Smooth muscle cell (in vitro differentiated cells): Measurements from ENCODE around the gene TOP2B. TPM values are rescaled to one million over a fixed set of nuclear protein-coding genes. Genes with fewer than 3 reads are reported as not detected.

Experiments
- DNase-seq: peaks from one replicate; lab custom pipeline; 2025; ENCODE audit not compliant: unreplicated experiment; lab: John Stamatoyannopoulos, UW
- H2AFZ ChIP-seq: fragments of 200-600 bp; sonication (generic); 2 replicates; pipeline ENCODE4 v1.6.0; 2016; ENCODE audit warnings: antibody characterized with exemption, low read depth, mild to moderate bottlenecking
- H3F3A ChIP-seq: fragments of 200-600 bp; sonication (generic); 2 replicates; pipeline ENCODE4 v1.6.0; 2017; ENCODE audit warnings: antibody characterized with exemption, low read depth
- H3K27ac ChIP-seq: fragments of 200-600 bp; sonication (generic); 2 replicates; pipeline ENCODE4 v1.5.1; 2016; ENCODE audit warnings: low read depth, mild to moderate bottlenecking
- H3K27me3 ChIP-seq: fragments of 200-600 bp; sonication (generic); 2 replicates; pipeline ENCODE4 v1.6.1; 2016; ENCODE audit warnings: low read depth, mild to moderate bottlenecking
- H3K36me3 ChIP-seq: fragments of 200-600 bp; sonication (generic); 2 replicates; pipeline ENCODE4 v1.5.1; 2016; ENCODE audit warnings: low read depth
- H3K4me1 ChIP-seq: fragments of 200-600 bp; sonication (generic); 2 replicates; pipeline ENCODE4 v1.5.1; 2016; ENCODE audit warnings: low read depth
- H3K4me2 ChIP-seq: fragments of 200-600 bp; sonication (generic); 2 replicates; pipeline ENCODE4 v1.6.0; 2016; ENCODE audit warnings: mild to moderate bottlenecking
- H3K4me3 ChIP-seq: fragments of 200-600 bp; sonication (generic); 2 replicates; pipeline ENCODE4 v1.5.1; 2016; ENCODE audit warnings: mild to moderate bottlenecking
- H3K79me2 ChIP-seq: fragments of 200-600 bp; sonication (generic); 2 replicates; pipeline ENCODE4 v1.6.0; 2016; ENCODE audit warnings: low read depth, mild to moderate bottlenecking
- H3K9ac ChIP-seq: fragments of 200-600 bp; sonication (generic); 2 replicates; pipeline ENCODE4 v1.6.0; 2016; ENCODE audit warnings: low read depth
- H3K9me3 ChIP-seq: fragments of 200-600 bp; sonication (generic); replicated peaks from 2 replicates; pipeline ENCODE4 v1.5.1; 2016; ENCODE audit warnings: low read depth
- H4K20me1 ChIP-seq: fragments of 200-600 bp; sonication (generic); 2 replicates; pipeline ENCODE4 v1.6.0; 2016; ENCODE audit warnings: low read depth
- WGBS: methylation state at CpG from one replicate; pipeline ENCODE4 v1.1.7; 2016; ENCODE audit warnings: low lambda C conversion rate; 5-methylcytosine and 5-hydroxymethylcytosine counted together
- polyA plus RNA-seq: library from polyadenylated mRNA; unstranded; fragments of >200 nt; fragmentation: Nextera tagmentation; extraction: Ambion mirVana; gene quantifications from 2 replicates; pipeline ENCODE4 v1.2.1, GENCODE V29; 2016
- total RNA-seq: library from RNA; depleted of rRNA; stranded (reverse); fragments of >200 nt; gene quantifications from 2 replicates; pipeline ENCODE4 v1.2.3, GENCODE V29; 2014
- TF ChIP-seq, protein P1 (sequence below): fragments of 200-600 bp; sonication (generic); IDR thresholded peaks from 2 replicates; pipeline ENCODE4 v1.5.1; 2017; ENCODE audit warnings: borderline replicate concordance, mild to moderate bottlenecking, antibody characterized with exemption; ENCODE audit not compliant: insufficient read depth, poor library complexity, severe bottlenecking

Gene TOP2B
- total and polyA plus RNA-seq, 2 experiments from 2014 or later, result 70.2 to 132 TPM

DNA sequence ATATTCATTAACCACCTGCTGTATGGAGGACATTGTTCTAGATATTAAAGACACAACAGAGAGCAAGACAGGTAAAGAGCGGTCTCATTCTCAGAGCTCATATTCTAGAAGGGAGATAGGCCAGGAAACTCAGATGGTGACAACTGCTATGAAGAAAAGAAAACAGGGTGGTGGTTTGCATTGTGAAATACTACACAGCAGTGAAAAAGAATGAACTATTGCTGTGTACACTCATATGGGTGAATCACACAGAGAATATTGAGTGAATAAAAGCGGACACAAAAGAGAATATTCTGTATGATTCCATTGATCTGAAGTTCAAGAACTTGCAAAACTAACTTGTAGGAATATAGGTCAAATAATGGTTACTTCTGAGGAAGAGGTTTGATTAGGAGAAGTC is 76.7 kb downstream of the TOP2B start:
- Histone ChIP-seq H3K79me2 (peaks cover 6% of the 10 kb centered on the region), H3K36me3 (no peaks in the 10 kb centered on the region), H2AFZ (no peak overlapping the region), H3K9ac (no peak overlapping the region), H4K20me1 (no peaks in the 10 kb centered on the region), H3K4me2 (peak overlapping the region; percentile 20), H3K9me3 (no peaks in the 10 kb centered on the region), H3K27me3 (no peaks in the 10 kb centered on the region), H3F3A (peaks cover 29% of the 10 kb centered on the region), H3K4me3 (no peak overlapping the region), H3K27ac (peak overlapping the region; percentile 77), H3K4me1 (peaks cover 10% of the 10 kb centered on the region)
- TF ChIP-seq, protein P1, sequence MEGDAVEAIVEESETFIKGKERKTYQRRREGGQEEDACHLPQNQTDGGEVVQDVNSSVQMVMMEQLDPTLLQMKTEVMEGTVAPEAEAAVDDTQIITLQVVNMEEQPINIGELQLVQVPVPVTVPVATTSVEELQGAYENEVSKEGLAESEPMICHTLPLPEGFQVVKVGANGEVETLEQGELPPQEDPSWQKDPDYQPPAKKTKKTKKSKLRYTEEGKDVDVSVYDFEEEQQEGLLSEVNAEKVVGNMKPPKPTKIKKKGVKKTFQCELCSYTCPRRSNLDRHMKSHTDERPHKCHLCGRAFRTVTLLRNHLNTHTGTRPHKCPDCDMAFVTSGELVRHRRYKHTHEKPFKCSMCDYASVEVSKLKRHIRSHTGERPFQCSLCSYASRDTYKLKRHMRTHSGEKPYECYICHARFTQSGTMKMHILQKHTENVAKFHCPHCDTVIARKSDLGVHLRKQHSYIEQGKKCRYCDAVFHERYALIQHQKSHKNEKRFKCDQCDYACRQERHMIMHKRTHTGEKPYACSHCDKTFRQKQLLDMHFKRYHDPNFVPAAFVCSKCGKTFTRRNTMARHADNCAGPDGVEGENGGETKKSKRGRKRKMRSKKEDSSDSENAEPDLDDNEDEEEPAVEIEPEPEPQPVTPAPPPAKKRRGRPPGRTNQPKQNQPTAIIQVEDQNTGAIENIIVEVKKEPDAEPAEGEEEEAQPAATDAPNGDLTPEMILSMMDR, result no peak
- no peak for DNase-seq
- WGBS, result 98% methylated on average over 2 of the region's 2 CpGs

DNA sequence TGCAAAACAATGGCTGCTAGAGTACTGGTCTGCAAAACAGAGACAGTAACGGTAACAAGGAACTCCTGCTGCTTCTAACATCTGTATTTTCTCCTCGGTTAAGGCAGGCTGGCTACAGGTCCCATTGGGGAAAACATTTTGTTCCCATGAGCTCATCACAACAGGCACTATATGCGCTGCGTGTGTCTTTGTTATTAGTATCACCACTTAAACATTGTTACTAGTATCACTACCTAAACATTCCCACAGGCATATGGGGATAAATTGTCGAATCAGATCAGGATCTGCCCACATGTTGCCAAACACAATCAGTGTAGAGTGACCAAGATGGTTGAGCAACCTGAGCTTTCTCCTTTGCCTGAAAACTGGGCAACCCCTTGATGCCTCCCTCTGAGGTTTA is 77.2 kb downstream of the TOP2B start:
- H3K4me2 ChIP-seq, result no peak overlapping the region
- 78% methylated on average over 5 of the region's 5 CpGs for WGBS
- no peaks in the 10 kb centered on the region for H3K9me3 ChIP-seq
- peaks cover 6% of the 10 kb centered on the region for H3K79me2 ChIP-seq
- no peaks in the 10 kb centered on the region for H4K20me1 ChIP-seq
- H3K4me3 ChIP-seq, result no peak overlapping the region
- peak overlapping the region; percentile 77 for H3K27ac ChIP-seq
- no peaks in the 10 kb centered on the region for H3K27me3 ChIP-seq
- no peak overlapping the region for H3K9ac ChIP-seq
- no peaks in the 10 kb centered on the region for H3K36me3 ChIP-seq
- no peak for DNase-seq
- peaks cover 6% of the 10 kb centered on the region for H3K4me1 ChIP-seq
- peaks cover 29% of the 10 kb centered on the region for H3F3A ChIP-seq
- TF ChIP-seq, protein P1, result no peak
- no peak overlapping the region for H2AFZ ChIP-seq

DNA sequence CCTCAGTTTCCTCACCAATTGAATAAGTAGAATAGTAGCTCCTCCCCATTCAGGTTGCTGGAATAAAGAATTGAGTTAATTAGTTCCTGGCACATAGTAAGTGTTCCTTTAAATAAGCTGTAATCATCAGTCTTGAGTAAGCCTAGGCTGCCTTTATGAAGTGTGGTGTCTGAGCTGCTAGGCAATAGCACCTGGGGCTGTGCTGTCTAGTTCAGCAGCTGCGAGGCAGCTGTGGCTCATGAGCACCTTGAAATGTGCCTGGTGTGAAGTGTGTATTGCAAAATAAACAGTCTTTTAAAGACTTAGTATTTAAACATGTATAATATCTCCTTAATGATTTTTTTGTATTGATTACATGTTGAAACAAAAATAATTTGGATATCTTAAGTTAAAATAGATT is 77.6 kb downstream of the TOP2B start:
- peaks cover 2% of the 10 kb centered on the region for H3K4me1 ChIP-seq
- H3K4me3 ChIP-seq, result no peak overlapping the region
- no peak for DNase-seq
- H3K27me3 ChIP-seq, result no peaks in the 10 kb centered on the region
- peaks cover 6% of the 10 kb centered on the region for H3K79me2 ChIP-seq
- H4K20me1 ChIP-seq, result no peaks in the 10 kb centered on the region
- WGBS, result 69% methylated on average over 1 of the region's 1 CpG
- H3K36me3 ChIP-seq, result no peaks in the 10 kb centered on the region
- H3K9ac ChIP-seq, result no peak overlapping the region
- TF ChIP-seq, protein P1, result no peak
- H3K27ac ChIP-seq, result peak overlapping the region; percentile 77
- H3K9me3 ChIP-seq, result no peaks in the 10 kb centered on the region
- no peak overlapping the region for H3K4me2 ChIP-seq
- H3F3A ChIP-seq, result peaks cover 29% of the 10 kb centered on the region
- no peak overlapping the region for H2AFZ ChIP-seq

DNA sequence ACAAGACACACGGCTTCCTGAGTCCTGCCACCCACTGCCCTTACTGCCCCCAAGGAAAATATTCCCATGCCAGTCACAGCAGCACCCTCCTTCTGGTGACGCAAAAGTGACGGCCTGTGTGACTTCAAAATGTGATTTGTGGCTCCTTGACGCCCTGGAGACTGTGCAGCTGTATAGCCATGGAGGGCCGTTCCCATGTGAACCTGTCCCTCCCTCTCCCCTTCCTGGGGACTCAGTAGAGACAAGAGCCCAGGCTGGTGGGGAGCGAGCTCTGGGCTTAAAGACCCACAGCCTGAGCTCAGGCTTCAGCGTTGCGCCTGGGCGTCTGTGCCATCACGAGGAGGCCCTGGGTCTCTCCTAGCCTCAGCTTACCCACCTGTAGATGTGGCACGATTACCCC is 78.2 kb downstream of the TOP2B start:
- peak overlapping the region; percentile 77 for H3K27ac ChIP-seq
- TF ChIP-seq, protein P1, result no peak
- peaks cover 33% of the 10 kb centered on the region for H3F3A ChIP-seq
- no peak for DNase-seq
- H3K9ac ChIP-seq, result no peak overlapping the region
- peaks cover 4% of the 10 kb centered on the region for H3K4me1 ChIP-seq
- peaks cover 6% of the 10 kb centered on the region for H3K79me2 ChIP-seq
- no peak overlapping the region for H3K4me2 ChIP-seq
- H2AFZ ChIP-seq, result no peak overlapping the region
- no peaks in the 10 kb centered on the region for H3K9me3 ChIP-seq
- 94% methylated on average over 11 of the region's 11 CpGs for WGBS
- H3K27me3 ChIP-seq, result no peaks in the 10 kb centered on the region
- H3K4me3 ChIP-seq, result no peak overlapping the region
- no peaks in the 10 kb centered on the region for H3K36me3 ChIP-seq
- no peaks in the 10 kb centered on the region for H4K20me1 ChIP-seq
